ENCODE data around the gene ELMOD1.
A peak's percentile ranks its signal among the peaks of the same experiment; 100 is the strongest.
"Not testable (repeated sequence)": the region's sequence is repeated elsewhere in the genome, so short reads cannot be mapped to it uniquely, and the experiment has no call there.

The ELMOD1 gene

GRCh38 chr11:107566569-107566968, 24.4 kb upstream of the ELMOD1 start:
- Histone ChIP-seq H3K27me3 (ENCODE audit: insufficient read depth, low read length) (no peaks in the 10 kb centered on the region), H3K36me3 (ENCODE audit: insufficient read depth, low read length) (no peaks in the 10 kb centered on the region), H3K9me3 (ENCODE audit: low read length) (peaks cover 2% of the 10 kb centered on the region), H3K4me1 (ENCODE audit: insufficient read depth, low read length) (peaks cover 20% of the 10 kb centered on the region), H3K4me3 (ENCODE audit: low read length) (no peak overlapping the region), H2AFZ (ENCODE audit: low read depth, low read length) (no peak overlapping the region)

GRCh38 chr11:107567739-107568335, 23.1 kb upstream of the ELMOD1 start:
- H3K4me1 ChIP-seq (ENCODE audit: insufficient read depth, low read length), result peaks cover 29% of the 10 kb centered on the region
- H3K4me3 ChIP-seq (ENCODE audit: low read length), result no peak overlapping the region

GRCh38 chr11:107570015-107570414, 20.9 kb upstream of the ELMOD1 start:
- Histone ChIP-seq H3K4me3 (ENCODE audit: low read length) (no peak overlapping the region), H3K36me3 (ENCODE audit: insufficient read depth, low read length) (no peaks in the 10 kb centered on the region), H3K4me1 (ENCODE audit: insufficient read depth, low read length) (peaks cover 17% of the 10 kb centered on the region), H3K9me3 (ENCODE audit: low read length) (peaks cover 2% of the 10 kb centered on the region), H3K27me3 (ENCODE audit: insufficient read depth, low read length) (no peaks in the 10 kb centered on the region), H2AFZ (ENCODE audit: low read depth, low read length) (no peak overlapping the region)

More at GRCh38 chr11:107567739-107568335, 23.1 kb upstream of the ELMOD1 start:
- peaks cover 2% of the 10 kb centered on the region for H3K9me3 ChIP-seq (ENCODE audit: low read length)
- H3K36me3 ChIP-seq (ENCODE audit: insufficient read depth, low read length), result no peaks in the 10 kb centered on the region
- H3K27me3 ChIP-seq (ENCODE audit: insufficient read depth, low read length), result no peaks in the 10 kb centered on the region
- no peak overlapping the region for H2AFZ ChIP-seq (ENCODE audit: low read depth, low read length)

GRCh38 chr11:107573438-107573837, 17.5 kb upstream of the ELMOD1 start:
- Histone ChIP-seq H3K4me3 (ENCODE audit: low read length) (no peak overlapping the region), H2AFZ (ENCODE audit: low read depth, low read length) (no peak overlapping the region), H3K27me3 (ENCODE audit: insufficient read depth, low read length) (no peaks in the 10 kb centered on the region), H3K36me3 (ENCODE audit: insufficient read depth, low read length) (no peaks in the 10 kb centered on the region), H3K4me1 (ENCODE audit: insufficient read depth, low read length) (peaks cover 11% of the 10 kb centered on the region), H3K9me3 (ENCODE audit: low read length) (peaks cover 2% of the 10 kb centered on the region)

GRCh38 chr11:107576497-107577345, 14.2 kb upstream of the ELMOD1 start:
- not testable (repeated sequence) for H2AFZ ChIP-seq (ENCODE audit: low read depth, low read length); H3K9me3 ChIP-seq (ENCODE audit: low read length); H3K4me1 ChIP-seq (ENCODE audit: insufficient read depth, low read length); H3K4me3 ChIP-seq (ENCODE audit: low read length); H3K27me3 ChIP-seq (ENCODE audit: insufficient read depth, low read length); H3K36me3 ChIP-seq (ENCODE audit: insufficient read depth, low read length)

- H2AFZ ChIP-seq (ENCODE audit: low read depth, low read length), result no peak overlapping the region
- H3K4me1 ChIP-seq (ENCODE audit: insufficient read depth, low read length), result peaks cover 3% of the 10 kb centered on the region
- H3K4me3 ChIP-seq (ENCODE audit: low read length), result no peak overlapping the region
- H3K27me3 ChIP-seq (ENCODE audit: insufficient read depth, low read length), result no peaks in the 10 kb centered on the region
- no peaks in the 10 kb centered on the region for H3K36me3 ChIP-seq (ENCODE audit: insufficient read depth, low read length)
- H3K9me3 ChIP-seq (ENCODE audit: low read length), result peaks cover 2% of the 10 kb centered on the region
These were observed 13.6 kb upstream of the ELMOD1 start for GRCh38 chr11:107577346-107577711.

GRCh38 chr11:107579169-107579568, 11.8 kb upstream of the ELMOD1 start:
- not testable (repeated sequence) for H3K27me3 ChIP-seq (ENCODE audit: insufficient read depth, low read length); H2AFZ ChIP-seq (ENCODE audit: low read depth, low read length); H3K9me3 ChIP-seq (ENCODE audit: low read length); H3K36me3 ChIP-seq (ENCODE audit: insufficient read depth, low read length); H3K4me3 ChIP-seq (ENCODE audit: low read length); H3K4me1 ChIP-seq (ENCODE audit: insufficient read depth, low read length)

- H3K4me3 ChIP-seq (ENCODE audit: low read length), result no peak overlapping the region
- no peaks in the 10 kb centered on the region for H3K4me1 ChIP-seq (ENCODE audit: insufficient read depth, low read length)
- no peaks in the 10 kb centered on the region for H3K36me3 ChIP-seq (ENCODE audit: insufficient read depth, low read length)
- peaks cover 2% of the 10 kb centered on the region for H3K9me3 ChIP-seq (ENCODE audit: low read length)
- H3K27me3 ChIP-seq (ENCODE audit: insufficient read depth, low read length), result no peaks in the 10 kb centered on the region
- H2AFZ ChIP-seq (ENCODE audit: low read depth, low read length), result no peak overlapping the region
These were observed 9.8 kb upstream of the ELMOD1 start for GRCh38 chr11:107581147-107581546.

- no peak overlapping the region for H3K4me3 ChIP-seq (ENCODE audit: low read length)
- peaks cover 6% of the 10 kb centered on the region for H3K27me3 ChIP-seq (ENCODE audit: insufficient read depth, low read length)
- H3K4me1 ChIP-seq (ENCODE audit: insufficient read depth, low read length), result no peaks in the 10 kb centered on the region
- H2AFZ ChIP-seq (ENCODE audit: low read depth, low read length), result no peak overlapping the region
- no peaks in the 10 kb centered on the region for H3K36me3 ChIP-seq (ENCODE audit: insufficient read depth, low read length)
- peaks cover 2% of the 10 kb centered on the region for H3K9me3 ChIP-seq (ENCODE audit: low read length)
These were observed 7.2 kb upstream of the ELMOD1 start for GRCh38 chr11:107583629-107584195.

- Histone ChIP-seq H3K4me3 (ENCODE audit: low read length) (no peak overlapping the region), H3K4me1 (ENCODE audit: insufficient read depth, low read length) (peaks cover 16% of the 10 kb centered on the region), H3K9me3 (ENCODE audit: low read length) (no peaks in the 10 kb centered on the region), H2AFZ (ENCODE audit: low read depth, low read length) (no peak overlapping the region), H3K27me3 (ENCODE audit: insufficient read depth, low read length) (peaks cover 16% of the 10 kb centered on the region), H3K36me3 (ENCODE audit: insufficient read depth, low read length) (no peaks in the 10 kb centered on the region)
These were observed 3.5 kb upstream of the ELMOD1 start for GRCh38 chr11:107587306-107587979.

- Histone ChIP-seq H2AFZ (ENCODE audit: low read depth, low read length) (peak overlapping the region; percentile 79), H3K27me3 (ENCODE audit: insufficient read depth, low read length) (peaks cover 16% of the 10 kb centered on the region), H3K4me3 (ENCODE audit: low read length) (peak overlapping the region; percentile 76), H3K36me3 (ENCODE audit: insufficient read depth, low read length) (no peaks in the 10 kb centered on the region), H3K4me1 (ENCODE audit: insufficient read depth, low read length) (peaks cover 37% of the 10 kb centered on the region), H3K9me3 (ENCODE audit: low read length) (no peaks in the 10 kb centered on the region)
These were observed 657 bp downstream of the ELMOD1 start for GRCh38 chr11:107591378-107592230.

GRCh38 chr11:107592231-107592590, 1.3 kb downstream of the ELMOD1 start:
- Histone ChIP-seq H3K27me3 (ENCODE audit: insufficient read depth, low read length) (peaks cover 16% of the 10 kb centered on the region), H3K36me3 (ENCODE audit: insufficient read depth, low read length) (no peaks in the 10 kb centered on the region), H2AFZ (ENCODE audit: low read depth, low read length) (peak overlapping the region; percentile 79), H3K4me1 (ENCODE audit: insufficient read depth, low read length) (peaks cover 37% of the 10 kb centered on the region), H3K9me3 (ENCODE audit: low read length) (no peaks in the 10 kb centered on the region), H3K4me3 (ENCODE audit: low read length) (peak overlapping the region; percentile 76)
